Measurements from ENCODE around the gene ENPP7.

- no peak for TF ChIP-seq CTCF (IDR thresholded peaks at IDR 0.05)
- TF ChIP-seq POLR2A (IDR thresholded peaks at IDR 0.05), result no peak
Measured at GRCh38 chr17:79784353-79785016, 53.7 kb downstream of the ENPP7 start.
